ENCODE data around the gene EWSR1.

EWSR1 gene

GRCh38 chr22:29301716-29302401 is 33.8 kb downstream of the EWSR1 start:
- Histone ChIP-seq H3K79me2 (ENCODE audit: insufficient read depth, low read length) (no peaks in the 10 kb centered on the region), H3K9me2 (replicated peaks; ENCODE audit: low read depth, low read length) (no peaks in the 10 kb centered on the region), H3K4me2 (ENCODE audit: low read depth, low read length, poor library complexity, severe bottlenecking) (no peak overlapping the region), H3K4me3 (ENCODE audit: low read length, poor library complexity, severe bottlenecking) (no peak overlapping the region), H3F3A (ENCODE audit: low read depth) (peaks cover 16% of the 10 kb centered on the region), H3K4me1 (ENCODE audit: insufficient read depth, low read length, poor library complexity, severe bottlenecking) (peaks cover 7% of the 10 kb centered on the region), H3K9me3 (ENCODE audit: insufficient read depth, low read depth, low read length) (no peaks in the 10 kb centered on the region), H2AFZ (ENCODE audit: low read length) (no peak overlapping the region), H3K27me3 (ENCODE audit: insufficient read depth, low read length, poor library complexity, severe bottlenecking) (no peaks in the 10 kb centered on the region), H3K9ac (ENCODE audit: low read depth, low read length, poor library complexity, severe bottlenecking) (no peak overlapping the region), H3K36me3 (ENCODE audit: insufficient read depth, low read length) (peaks cover 42% of the 10 kb centered on the region), H4K20me1 (ENCODE audit: insufficient read depth, low read length, poor library complexity, severe bottlenecking) (peaks cover 3% of the 10 kb centered on the region)
- TF ChIP-seq EZH2phosphoT487 (IDR thresholded peaks at IDR 0.05; ENCODE audit: borderline replicate concordance) (no peak), CTCF (conservative IDR thresholded peaks at IDR 0.05; ENCODE audit: low read length) (no peak)

- H3F3A ChIP-seq (ENCODE audit: low read depth), result peaks cover 16% of the 10 kb centered on the region
- peaks cover 9% of the 10 kb centered on the region for H3K4me1 ChIP-seq (ENCODE audit: insufficient read depth, low read length, poor library complexity, severe bottlenecking)
Observed at GRCh38 chr22:29302402-29302680, 34.3 kb downstream of the EWSR1 start.

GRCh38 chr22:29302681-29303465 is 34.8 kb downstream of the EWSR1 start:
- Histone ChIP-seq H3K9me3 (ENCODE audit: insufficient read depth, low read depth, low read length) (no peaks in the 10 kb centered on the region), H3K4me2 (ENCODE audit: low read depth, low read length, poor library complexity, severe bottlenecking) (no peak overlapping the region)

More at GRCh38 chr22:29302402-29302680, 34.3 kb downstream of the EWSR1 start:
- Histone ChIP-seq H4K20me1 (ENCODE audit: insufficient read depth, low read length, poor library complexity, severe bottlenecking) (peaks cover 3% of the 10 kb centered on the region), H3K79me2 (ENCODE audit: insufficient read depth, low read length) (no peaks in the 10 kb centered on the region), H3K36me3 (ENCODE audit: insufficient read depth, low read length) (peaks cover 38% of the 10 kb centered on the region), H3K4me2 (ENCODE audit: low read depth, low read length, poor library complexity, severe bottlenecking) (no peak overlapping the region), H3K27me3 (ENCODE audit: insufficient read depth, low read length, poor library complexity, severe bottlenecking) (no peaks in the 10 kb centered on the region), H2AFZ (ENCODE audit: low read length) (no peak overlapping the region), H3K4me3 (ENCODE audit: low read length, poor library complexity, severe bottlenecking) (no peak overlapping the region), H3K9me2 (replicated peaks; ENCODE audit: low read depth, low read length) (no peaks in the 10 kb centered on the region), H3K9me3 (ENCODE audit: insufficient read depth, low read depth, low read length) (no peaks in the 10 kb centered on the region), H3K9ac (ENCODE audit: low read depth, low read length, poor library complexity, severe bottlenecking) (no peak overlapping the region)
- TF ChIP-seq EZH2phosphoT487 (IDR thresholded peaks at IDR 0.05; ENCODE audit: borderline replicate concordance) (no peak), CTCF (conservative IDR thresholded peaks at IDR 0.05; ENCODE audit: low read length) (no peak)

More at GRCh38 chr22:29302681-29303465, 34.8 kb downstream of the EWSR1 start:
- Histone ChIP-seq H2AFZ (ENCODE audit: low read length) (no peak overlapping the region), H3K9ac (ENCODE audit: low read depth, low read length, poor library complexity, severe bottlenecking) (no peak overlapping the region), H3K79me2 (ENCODE audit: insufficient read depth, low read length) (no peaks in the 10 kb centered on the region), H3F3A (ENCODE audit: low read depth) (peaks cover 16% of the 10 kb centered on the region), H3K9me2 (replicated peaks; ENCODE audit: low read depth, low read length) (no peaks in the 10 kb centered on the region), H3K4me3 (ENCODE audit: low read length, poor library complexity, severe bottlenecking) (no peak overlapping the region), H4K20me1 (ENCODE audit: insufficient read depth, low read length, poor library complexity, severe bottlenecking) (peaks cover 3% of the 10 kb centered on the region), H3K4me1 (ENCODE audit: insufficient read depth, low read length, poor library complexity, severe bottlenecking) (peaks cover 12% of the 10 kb centered on the region), H3K36me3 (ENCODE audit: insufficient read depth, low read length) (peaks cover 32% of the 10 kb centered on the region), H3K27me3 (ENCODE audit: insufficient read depth, low read length, poor library complexity, severe bottlenecking) (no peaks in the 10 kb centered on the region)
- no peak for TF ChIP-seq EZH2phosphoT487 (IDR thresholded peaks at IDR 0.05; ENCODE audit: borderline replicate concordance)
- no peak for TF ChIP-seq CTCF (conservative IDR thresholded peaks at IDR 0.05; ENCODE audit: low read length)

Measured in Loucy (cell line).